ENCODE measurements around the gene PTCD2. TPM values are rescaled to one million over a fixed set of nuclear protein-coding genes. Genes with fewer than 3 reads are reported as not detected.

The PTCD2 gene
- total RNA-seq: 6.3 and 6.9 TPM in 2 replicates
- polyA plus RNA-seq: 14.3 and 18.8 TPM in 2 replicates

DNA sequence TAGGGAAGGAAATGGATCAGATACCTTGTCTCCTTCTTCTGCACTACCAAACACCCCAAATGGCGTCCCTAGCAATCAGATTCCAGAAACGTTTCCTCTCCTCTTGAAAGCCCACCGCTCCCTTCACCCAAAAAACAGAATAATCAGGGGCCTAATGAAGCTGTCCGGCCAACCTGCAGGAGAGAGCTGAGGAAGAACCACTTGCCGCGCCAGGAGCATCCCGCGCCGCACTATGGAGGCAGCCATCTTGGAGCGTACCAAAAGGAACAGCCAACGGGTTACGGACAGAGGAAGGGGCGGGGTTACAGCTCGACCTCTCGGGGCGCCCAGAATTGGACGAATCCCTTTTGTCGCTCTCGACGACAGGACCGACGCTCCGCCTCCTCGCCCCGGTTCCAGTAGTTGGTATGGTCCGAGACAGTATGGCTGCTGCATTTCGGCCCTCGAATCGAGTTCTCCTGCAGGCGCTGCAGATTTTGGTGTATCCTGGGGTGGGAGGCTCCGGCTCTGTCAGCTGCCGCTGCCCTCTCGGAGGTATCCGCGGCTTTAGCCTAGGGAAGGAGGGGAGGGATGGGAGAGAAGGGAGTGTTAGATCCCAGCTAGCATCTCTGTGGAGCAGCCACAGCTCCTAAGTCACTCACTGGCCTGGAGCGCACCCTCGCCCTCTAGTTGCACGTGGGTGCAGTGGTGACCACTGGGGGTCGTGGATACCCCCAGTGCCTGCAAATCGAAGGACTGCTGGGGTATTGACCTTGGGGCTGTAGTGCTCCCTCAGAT is at the start of gene PTCD2, which contains the start of gene MRPS27:
TSS of gene PTCD2 (plus strand) at position 398 of the 777 bp plus-strand sequence. CDS start at position 408, 10 bp downstream.
TSS of gene MRPS27 (minus strand) at position 265 of the 777 bp plus-strand sequence. CDS start at position 246, 19 bp downstream.
- Histone ChIP-seq H3K36me3 (peaks cover 9% of the 10 kb centered on the region), H3K4me3 (peak within 1 kb of the TSS; percentile 77), H3K4me1 (ENCODE audit: low read depth) (peaks cover 5% of the 10 kb centered on the region), H3K27me3 (no peaks in the 10 kb centered on the region), H3K27ac (peak within 1 kb of the TSS; percentile 83), H3K9me3 (ENCODE audit: low read depth) (no peaks in the 10 kb centered on the region)
- TF ChIP-seq, protein P1, sequence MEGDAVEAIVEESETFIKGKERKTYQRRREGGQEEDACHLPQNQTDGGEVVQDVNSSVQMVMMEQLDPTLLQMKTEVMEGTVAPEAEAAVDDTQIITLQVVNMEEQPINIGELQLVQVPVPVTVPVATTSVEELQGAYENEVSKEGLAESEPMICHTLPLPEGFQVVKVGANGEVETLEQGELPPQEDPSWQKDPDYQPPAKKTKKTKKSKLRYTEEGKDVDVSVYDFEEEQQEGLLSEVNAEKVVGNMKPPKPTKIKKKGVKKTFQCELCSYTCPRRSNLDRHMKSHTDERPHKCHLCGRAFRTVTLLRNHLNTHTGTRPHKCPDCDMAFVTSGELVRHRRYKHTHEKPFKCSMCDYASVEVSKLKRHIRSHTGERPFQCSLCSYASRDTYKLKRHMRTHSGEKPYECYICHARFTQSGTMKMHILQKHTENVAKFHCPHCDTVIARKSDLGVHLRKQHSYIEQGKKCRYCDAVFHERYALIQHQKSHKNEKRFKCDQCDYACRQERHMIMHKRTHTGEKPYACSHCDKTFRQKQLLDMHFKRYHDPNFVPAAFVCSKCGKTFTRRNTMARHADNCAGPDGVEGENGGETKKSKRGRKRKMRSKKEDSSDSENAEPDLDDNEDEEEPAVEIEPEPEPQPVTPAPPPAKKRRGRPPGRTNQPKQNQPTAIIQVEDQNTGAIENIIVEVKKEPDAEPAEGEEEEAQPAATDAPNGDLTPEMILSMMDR (IDR thresholded peaks at IDR 0.05; ENCODE audit: low read depth, low read length): peak; percentile 28
- DNase-seq (ENCODE audit: low read depth in 1 of 2, low spot score in 1 of 2): peak; percentile 99 to 100

GRCh38 chr5:72271702-72272101 is 48.5 kb upstream of the PTCD2 start:
- TF ChIP-seq, protein P1 (IDR thresholded peaks at IDR 0.05; ENCODE audit: low read depth, low read length): no peak
- no peaks in the 10 kb centered on the region for H3K9me3 ChIP-seq (ENCODE audit: low read depth)
- peaks cover 10% of the 10 kb centered on the region for H3K4me1 ChIP-seq (ENCODE audit: low read depth)
- H3K36me3 ChIP-seq: no peaks in the 10 kb centered on the region
- no peak overlapping the region for H3K27ac ChIP-seq
- no peak overlapping the region for H3K4me3 ChIP-seq
- H3K27me3 ChIP-seq: no peaks in the 10 kb centered on the region
- DNase-seq (ENCODE audit: low read depth in 1 of 2, low spot score in 1 of 2): no peak

GRCh38 chr5:72272398-72272797 is 47.8 kb upstream of the PTCD2 start:
- Histone ChIP-seq H3K4me3 (no peak overlapping the region), H3K9me3 (ENCODE audit: low read depth) (no peaks in the 10 kb centered on the region), H3K4me1 (ENCODE audit: low read depth) (peaks cover 10% of the 10 kb centered on the region), H3K27ac (no peak overlapping the region), H3K27me3 (no peaks in the 10 kb centered on the region), H3K36me3 (no peaks in the 10 kb centered on the region)
- TF ChIP-seq, protein P1 (IDR thresholded peaks at IDR 0.05; ENCODE audit: low read depth, low read length): no peak
- DNase-seq (ENCODE audit: low read depth in 1 of 2, low spot score in 1 of 2): no peak

GRCh38 chr5:72273547-72273946 is 46.6 kb upstream of the PTCD2 start:
- Histone ChIP-seq H3K36me3 (peaks cover under 1% of the 10 kb centered on the region), H3K27ac (no peak overlapping the region)

GRCh38 chr5:72276219-72276752 is 43.9 kb upstream of the PTCD2 start:
- no peak overlapping the region for H3K27ac ChIP-seq
- no peaks in the 10 kb centered on the region for H3K9me3 ChIP-seq (ENCODE audit: low read depth)
- H3K27me3 ChIP-seq: no peaks in the 10 kb centered on the region
- DNase-seq (ENCODE audit: low read depth in 1 of 2, low spot score in 1 of 2): no peak
- peaks cover 13% of the 10 kb centered on the region for H3K4me1 ChIP-seq (ENCODE audit: low read depth)
- H3K36me3 ChIP-seq: peaks cover 4% of the 10 kb centered on the region
- H3K4me3 ChIP-seq: no peak overlapping the region
- TF ChIP-seq, protein P1 (IDR thresholded peaks at IDR 0.05; ENCODE audit: low read depth, low read length): no peak

More at GRCh38 chr5:72273547-72273946, 46.6 kb upstream of the PTCD2 start:
- Histone ChIP-seq H3K4me3 (no peak overlapping the region), H3K9me3 (ENCODE audit: low read depth) (no peaks in the 10 kb centered on the region), H3K4me1 (ENCODE audit: low read depth) (peaks cover 10% of the 10 kb centered on the region), H3K27me3 (no peaks in the 10 kb centered on the region)
- DNase-seq (ENCODE audit: low read depth in 1 of 2, low spot score in 1 of 2): no peak
- TF ChIP-seq, protein P1 (IDR thresholded peaks at IDR 0.05; ENCODE audit: low read depth, low read length): no peak

Measured in cardiac muscle cell (in vitro differentiated cells and primary cell).